GM19372 (cell line): ENCODE data around the gene ZNF436.
"Not testable (repeated sequence)": the region's sequence is repeated elsewhere in the genome, so short reads cannot be mapped to it uniquely, and the experiment has no call there.

Experiments used
- ATAC-seq: cut with Tn5 transposase; IDR thresholded peaks from one replicate; pipeline ENCODE4 v1.9.1; 2021; ENCODE audit warnings: mild to moderate bottlenecking, low read depth, moderate library complexity; ENCODE audit not compliant: unreplicated experiment

ZNF436 gene

DNA sequence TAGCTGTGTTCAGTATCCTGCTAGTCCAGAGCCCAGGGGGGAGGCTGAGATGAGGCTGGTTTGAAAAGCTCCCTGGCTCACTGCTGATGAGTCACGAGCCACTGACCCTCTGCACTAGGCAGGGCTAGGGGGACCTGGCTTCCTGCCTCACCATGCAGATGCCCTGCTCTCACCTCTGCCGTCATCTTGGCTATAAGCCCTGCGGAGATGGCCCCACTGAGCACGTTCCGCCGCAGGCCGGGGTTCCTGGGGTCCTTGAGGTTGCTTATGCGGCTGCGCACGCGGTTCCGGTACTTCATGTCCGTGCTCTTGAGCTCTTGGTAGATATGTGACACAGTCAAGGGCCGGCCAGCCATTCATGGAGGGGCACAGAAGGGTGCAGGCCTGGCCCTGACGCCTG is 24.1 kb upstream of the ZNF436 start:
- no peak for ATAC-seq

DNA sequence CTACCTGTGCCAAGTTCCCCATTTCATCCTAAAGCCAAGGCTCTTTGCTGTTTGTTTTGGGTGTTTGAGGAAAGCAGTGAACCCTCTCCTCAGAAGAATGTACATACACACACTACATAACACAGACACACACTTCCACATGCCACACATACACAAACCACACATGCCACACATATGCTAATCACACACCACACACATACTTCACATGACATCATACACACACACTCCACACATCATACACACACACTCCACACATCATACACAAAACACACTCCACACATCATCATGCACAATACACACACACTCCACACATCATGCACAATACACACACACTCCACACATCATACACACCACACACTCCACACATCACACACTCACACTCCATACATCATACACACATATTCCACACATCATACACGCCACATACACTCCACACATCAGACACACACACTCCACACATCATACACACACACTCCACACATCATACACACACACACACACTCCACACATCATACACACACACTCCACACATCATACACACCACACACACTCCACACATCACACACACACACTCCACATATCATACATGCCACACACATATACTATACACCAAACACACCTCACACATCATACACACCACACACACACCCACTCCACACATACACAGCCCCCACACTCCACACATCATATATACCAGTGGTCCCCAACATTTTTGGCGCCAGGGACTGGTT is 22.7 kb upstream of the ZNF436 start:
- no peak for ATAC-seq

DNA sequence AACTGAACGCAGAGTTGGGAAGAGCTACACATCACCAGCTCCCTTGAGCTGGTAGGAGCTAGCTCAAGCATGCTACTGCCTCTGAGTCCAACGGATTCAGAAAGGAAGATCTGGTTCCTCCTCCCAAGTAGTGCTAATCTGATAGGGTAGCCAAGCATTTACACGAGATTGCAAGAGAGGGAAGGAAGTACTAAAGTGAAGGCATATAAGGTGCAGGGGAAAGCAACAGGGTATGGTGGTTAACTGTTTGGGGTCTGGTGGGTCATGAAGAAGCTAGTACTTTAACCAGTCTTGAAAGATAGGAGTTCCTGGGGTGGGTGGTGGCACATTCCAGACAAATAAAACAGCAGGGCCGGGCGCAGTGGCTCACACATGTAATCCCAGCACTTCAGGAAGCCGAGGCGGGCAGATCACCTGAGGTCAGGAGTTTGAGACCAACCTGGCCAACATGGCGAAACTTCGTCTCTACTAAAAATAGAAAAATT is 20.2 kb upstream of the ZNF436 start:
- ATAC-seq: no peak

DNA sequence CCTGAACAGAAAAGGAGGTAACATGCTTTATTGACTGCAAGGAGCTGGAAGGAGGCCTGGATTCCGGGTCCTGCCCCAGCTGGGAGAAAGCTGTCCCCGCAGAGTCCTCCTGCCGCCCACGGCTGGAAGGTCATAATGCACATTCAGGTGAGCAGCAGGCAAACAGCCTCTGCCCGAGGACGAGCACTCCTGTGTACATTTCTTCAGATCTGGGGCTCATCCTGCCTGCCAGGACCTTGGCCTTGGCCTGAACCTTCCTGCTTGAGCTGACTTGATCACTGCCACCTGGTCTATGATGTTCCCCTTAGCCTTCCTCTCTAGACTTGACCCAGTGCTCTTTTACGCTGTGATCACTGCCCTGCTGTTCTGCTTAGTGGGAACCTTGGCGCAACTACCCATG is 17.9 kb upstream of the ZNF436 start:
- ATAC-seq: no peak

DNA sequence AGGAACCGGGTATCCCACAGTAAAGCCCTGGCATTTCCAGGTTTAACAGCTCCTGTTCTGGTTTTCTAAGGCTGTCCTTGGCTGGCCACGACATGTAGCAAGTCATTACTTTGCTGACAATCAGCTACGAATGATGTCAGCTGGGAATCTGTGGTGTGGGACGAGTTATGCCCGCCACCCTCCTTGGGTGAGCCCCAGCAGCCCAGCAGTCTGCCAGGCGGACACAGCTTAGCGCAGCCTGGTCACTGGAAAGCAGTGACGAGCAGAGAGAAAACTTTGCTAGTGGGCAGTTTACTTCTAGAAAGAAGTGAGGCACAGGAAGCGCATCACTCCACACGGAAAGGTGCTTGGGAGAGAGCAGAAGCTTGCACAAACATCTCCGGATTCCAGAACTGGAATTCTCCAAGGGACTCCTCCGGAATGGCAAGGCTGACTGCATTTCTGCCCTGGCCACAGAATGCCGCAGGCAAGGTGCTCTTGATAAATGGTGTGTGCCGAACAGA is 15.5 kb upstream of the ZNF436 start:
- ATAC-seq: no peak

DNA sequence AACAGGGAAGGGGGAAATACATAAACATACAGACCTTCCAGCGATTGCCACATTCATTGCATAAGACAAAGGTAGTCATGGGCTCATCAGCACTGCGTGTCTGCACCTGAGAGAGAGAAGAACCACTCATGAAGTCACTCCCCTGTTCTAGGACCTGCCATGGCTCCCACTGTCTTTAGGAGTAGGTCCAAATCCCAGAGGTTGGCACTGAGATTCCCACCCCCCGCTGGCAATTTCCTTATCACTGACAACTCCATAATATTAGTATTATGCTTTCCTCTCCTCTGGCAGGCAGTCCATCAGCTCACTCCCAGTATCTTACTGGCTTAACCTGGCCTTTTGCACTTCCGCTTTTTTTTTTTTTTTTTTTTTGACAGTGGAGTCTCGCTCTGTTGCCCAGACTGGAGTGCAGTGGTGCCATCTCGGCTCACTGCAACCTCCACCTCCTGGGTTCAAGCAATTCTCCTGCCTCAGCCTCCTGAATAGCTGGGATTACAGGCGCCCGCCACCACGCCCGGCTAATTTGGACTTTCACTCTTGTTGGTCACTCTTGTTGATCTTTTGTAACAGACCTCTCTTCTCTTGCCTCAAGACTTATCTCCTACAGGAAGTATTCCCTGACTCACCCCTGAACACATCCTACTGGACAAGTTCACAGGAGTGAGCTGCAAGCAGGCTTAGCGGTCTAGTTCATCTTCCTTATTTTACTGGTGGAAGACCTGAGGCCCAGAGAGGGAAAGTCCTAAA is 14.8 kb upstream of the ZNF436 start:
- ATAC-seq: no peak

DNA sequence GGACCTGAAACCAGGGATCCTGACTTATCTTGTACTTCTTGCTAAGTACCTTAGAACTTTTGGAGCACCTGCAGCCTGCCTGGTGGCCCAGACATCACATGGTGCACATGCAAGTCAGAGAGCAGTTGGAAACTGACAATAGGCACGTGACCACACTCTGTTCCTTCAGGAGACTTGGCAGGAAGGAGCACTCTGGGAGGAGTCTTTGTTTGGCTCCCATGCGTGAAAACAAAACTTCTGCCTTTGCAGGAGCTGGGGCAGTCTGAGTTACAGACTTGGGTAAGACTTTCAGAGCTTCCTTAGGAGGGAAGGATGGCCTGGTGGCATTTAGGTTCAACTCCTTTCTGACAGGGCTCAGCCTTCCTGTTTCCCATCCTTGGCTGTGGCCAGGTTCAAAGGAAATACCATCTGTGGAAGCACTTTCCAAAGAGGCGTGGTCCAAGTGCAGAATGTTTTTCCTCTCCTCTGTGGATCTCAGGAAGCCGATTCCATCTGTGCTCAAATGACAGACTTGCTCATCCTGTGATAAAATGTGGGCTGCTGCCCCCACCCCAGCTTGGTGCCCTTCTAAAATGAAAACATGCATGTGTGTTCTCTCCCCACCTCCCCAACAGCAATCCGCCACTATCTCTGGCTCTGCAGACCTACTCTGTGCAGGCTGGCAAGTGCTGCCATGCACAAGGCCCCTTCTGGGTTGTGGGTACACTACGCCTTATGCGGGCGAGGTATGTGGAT is 14.1 kb upstream of the ZNF436 start:
- no peak for ATAC-seq

DNA sequence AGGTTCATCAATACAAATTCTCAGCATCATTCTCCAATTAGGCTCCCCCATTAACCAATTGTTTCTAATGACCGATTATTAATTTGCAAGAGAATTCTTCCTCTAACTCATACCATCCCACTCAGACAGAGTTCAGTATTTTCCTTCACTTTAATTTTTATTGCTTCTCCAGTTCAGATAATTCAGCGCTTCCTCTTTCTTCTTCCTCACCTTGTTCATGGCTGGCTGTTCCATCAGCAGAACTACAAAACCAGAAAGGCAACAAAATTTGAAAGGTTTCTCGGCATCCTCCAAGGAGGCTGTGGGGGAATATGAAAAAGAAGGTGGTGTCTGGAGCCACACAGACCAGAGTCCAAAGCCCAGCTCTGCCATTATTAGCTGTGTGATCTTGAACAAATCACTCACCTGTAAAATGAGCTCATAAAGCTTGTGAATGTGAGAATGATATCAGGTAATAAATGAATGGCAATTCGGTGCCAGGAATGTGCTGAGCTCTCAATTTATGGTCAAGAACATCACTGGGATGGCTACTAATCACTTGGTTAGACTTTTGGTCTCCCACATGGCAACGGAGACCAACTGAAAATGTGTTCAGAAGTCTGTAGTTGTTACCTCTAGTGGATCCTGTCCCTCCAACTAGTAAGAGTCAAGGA is 11.7 kb upstream of the ZNF436 start:
- ATAC-seq: no peak

DNA sequence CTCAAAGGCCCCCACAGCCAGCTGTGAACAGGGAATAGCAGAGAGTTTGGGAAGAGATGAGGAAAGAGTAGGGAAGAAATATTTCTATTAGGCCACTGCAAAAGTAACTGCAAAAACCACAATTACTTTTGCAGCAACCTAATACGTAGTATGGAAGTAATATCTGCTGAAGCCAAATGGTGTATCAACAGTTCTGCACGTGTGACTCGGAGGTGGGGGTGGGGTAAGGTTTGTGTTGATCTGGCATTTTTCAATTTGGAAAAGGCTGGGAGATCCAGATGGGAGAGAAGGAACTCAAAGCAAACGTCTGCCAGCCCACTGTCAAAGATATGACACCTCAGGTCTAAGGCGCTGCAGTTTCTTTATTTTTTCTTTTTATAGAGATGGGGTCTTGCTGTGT is 11.1 kb upstream of the ZNF436 start:
- no peak for ATAC-seq

DNA sequence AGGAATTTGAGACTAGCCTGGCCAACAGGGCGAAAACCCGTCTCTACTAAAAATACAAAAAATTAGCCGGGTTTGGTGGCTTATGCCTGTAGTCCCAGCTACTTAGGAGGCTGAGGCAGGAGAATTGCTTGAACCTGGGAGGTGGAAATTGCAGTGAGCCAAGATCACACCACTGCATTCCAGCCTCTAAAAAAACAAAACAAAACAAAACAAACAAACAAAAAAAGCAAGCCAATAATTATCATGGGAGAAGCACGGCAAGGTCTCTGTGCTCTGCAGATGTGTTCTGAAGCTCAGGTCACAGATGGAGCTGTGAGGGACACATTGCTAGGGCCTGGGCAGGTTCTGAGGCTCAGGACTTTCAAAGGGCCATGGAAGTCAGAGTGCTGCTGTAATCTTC is 10.6 kb upstream of the ZNF436 start:
- ATAC-seq: not testable (repeated sequence)

DNA sequence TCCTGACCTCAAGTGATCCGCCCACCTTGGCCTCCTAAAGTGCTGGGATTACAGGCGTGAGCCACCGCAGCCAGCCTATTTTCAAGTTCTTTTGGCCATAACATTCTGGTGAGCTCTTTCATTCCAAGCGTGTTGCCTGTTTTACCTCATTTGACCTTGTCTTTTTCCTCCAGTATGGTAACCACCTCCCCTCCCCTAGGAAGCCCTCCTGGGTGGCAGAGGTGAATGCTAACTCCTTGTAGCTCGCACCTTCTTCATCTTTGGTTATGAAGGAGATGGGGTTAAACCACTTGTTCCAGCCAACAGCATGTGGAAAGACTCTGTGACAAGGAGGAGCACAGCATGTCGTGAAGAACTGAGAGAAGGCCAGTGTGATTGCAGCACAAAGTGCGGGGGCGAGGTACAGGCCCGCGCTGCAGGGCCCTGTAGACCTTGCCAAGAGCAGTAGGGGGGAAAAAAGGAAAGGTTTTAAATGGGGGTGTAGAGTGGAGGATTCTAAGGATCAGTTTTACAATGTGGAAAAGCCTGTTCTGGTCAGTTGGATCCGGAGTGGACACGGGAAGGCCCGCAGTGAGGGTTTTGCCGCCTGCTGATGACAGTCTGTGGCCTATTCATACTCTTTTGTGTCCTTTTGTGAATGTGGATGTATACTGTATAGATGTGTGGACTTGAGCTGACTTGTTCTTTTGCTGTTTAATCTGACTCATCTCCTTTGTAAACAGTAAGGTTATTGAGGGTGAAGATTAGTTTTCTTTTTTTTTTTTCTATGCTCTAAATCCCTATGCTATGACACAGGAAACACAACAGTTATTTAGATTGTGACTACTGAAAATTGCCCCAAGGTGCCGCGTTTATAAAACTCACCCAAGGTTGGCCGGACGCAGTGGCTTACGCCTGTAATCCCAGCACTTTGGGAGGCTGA is 7.5 kb upstream of the ZNF436 start:
- ATAC-seq: no peak

DNA sequence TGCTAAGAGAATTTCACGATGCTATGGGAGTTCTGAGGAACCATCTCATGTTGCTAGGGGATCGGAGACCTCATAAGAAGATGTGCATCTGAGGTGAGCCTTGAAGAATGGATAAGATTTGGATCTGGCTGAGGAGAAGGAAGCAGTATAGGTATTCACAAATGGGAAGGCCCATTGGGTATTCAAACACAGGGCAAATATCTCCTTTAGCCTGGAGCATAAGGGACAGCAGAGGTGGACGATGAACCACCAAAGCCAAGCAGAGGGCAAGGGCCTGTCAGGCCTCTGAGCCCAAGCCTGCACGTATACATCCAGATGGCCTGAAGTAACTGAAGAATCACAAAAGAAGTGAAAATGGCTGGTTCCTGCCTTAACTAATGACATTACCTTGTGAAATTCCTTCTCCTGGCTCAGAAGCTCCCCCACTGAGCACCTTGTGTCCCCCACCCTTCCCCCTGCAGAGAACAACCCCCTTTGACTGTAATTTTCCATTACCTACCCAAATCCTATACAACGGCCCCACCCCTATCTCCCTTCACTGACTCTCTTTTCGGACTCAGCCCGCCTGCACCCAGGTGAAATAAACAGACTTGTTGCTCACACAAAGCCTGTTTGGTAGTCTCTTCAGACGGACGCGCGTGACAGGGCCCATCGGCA is 4.6 kb upstream of the ZNF436 start:
- ATAC-seq: not testable (repeated sequence)

DNA sequence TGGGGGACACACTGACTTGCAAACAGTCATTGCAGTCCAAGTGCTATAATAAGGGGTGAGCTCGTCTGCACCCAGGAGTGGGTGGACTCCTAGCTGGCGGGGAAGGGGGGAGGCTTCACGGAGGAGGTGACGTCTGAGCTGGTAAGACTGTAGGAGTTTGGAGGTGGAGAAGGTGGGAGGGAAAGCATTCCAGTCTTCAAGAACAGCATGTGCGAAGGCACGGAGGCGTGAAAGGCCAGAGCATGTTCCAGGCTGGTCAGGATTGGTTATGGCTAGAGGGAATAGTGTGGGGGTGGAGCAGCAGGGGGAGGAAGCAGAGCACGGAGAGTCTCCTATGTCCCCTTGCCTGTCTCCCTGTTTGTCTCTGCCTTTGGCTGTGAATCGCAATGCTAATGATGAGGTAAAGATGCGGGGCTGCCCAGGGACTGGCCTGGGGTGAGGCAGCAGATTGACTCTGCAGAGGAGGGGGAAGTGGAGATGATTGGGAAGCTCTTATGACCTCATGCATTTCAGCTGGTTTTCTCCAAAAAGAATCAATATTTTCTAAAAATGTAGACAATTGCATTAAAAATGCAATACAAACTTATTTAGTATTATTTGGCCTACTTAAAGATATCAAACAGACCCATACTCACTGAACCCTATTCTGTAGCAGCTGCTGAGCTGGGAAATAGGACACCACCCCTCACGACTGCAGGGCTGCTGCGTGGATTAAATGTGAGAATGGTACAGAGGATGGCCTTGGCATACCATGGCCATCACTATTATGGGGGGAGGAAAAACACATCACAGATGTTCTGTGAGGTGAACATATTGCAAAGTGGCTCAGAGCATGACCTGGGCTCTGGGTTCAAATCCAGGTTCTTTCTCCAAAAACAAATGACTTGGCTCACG is 2.6 kb upstream of the ZNF436 start:
- ATAC-seq: no peak

DNA sequence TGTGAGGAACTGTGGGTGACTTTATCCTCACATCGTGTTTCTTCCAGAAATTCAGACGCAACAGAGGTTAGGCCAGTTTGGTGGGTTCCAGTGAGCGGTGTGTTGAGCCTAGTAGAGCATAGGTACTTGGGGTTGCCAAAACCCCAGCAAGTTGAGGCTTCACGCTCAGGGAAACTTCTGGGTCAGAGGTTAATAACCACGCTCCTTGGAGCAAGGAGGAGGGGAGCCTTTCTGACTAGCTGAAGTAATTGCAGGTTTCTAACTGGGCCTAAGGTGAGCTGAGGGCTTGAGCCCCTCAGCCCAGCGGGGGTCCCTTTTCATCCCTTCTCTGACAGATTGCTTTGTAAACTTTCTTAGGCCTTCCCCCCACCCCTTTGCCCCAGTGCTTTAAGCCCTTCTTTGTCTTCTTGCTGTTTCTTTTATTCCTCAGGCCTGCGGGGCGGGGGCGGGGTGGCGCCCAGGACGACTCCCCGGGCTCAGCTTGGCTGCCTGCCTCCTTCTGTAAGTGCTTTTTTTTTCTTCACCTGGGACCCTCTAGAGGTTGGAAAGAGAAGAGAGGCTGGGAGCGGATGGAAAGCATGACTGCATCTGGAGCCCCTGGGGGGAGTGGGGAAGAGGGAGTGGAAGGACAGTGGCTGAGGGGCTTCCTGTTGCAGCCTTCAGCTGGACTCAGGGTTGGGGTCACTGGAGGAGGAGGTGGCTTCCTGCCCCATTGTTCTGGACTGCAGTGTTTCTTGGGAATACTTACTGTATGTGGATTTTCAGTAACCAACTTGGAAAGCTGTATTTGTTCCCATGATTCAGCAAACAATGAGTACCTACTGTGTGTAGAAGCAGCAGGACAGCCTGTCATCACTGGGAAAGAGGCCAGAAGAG is 1.3 kb upstream of the ZNF436 start:
- ATAC-seq: no peak

DNA sequence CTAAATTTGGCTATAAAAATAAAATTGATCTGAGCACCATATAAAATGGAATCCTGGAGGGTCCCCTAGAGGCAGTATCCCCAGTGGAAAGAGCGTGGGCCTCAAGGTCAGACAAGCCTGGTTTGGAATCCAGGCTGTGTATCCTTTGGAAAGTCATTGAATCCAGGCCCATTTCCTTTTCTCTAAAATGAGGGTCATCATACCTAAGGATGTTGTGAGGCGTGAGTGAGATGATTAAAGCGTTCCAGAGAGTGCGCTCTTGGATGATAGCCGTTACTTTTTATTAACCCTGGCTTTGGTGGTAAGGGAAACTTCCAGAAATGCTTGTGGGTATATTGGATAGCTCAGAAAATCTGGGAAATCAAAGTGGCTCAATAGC is 683 bp upstream of the ZNF436 start:
- ATAC-seq: no peak

DNA sequence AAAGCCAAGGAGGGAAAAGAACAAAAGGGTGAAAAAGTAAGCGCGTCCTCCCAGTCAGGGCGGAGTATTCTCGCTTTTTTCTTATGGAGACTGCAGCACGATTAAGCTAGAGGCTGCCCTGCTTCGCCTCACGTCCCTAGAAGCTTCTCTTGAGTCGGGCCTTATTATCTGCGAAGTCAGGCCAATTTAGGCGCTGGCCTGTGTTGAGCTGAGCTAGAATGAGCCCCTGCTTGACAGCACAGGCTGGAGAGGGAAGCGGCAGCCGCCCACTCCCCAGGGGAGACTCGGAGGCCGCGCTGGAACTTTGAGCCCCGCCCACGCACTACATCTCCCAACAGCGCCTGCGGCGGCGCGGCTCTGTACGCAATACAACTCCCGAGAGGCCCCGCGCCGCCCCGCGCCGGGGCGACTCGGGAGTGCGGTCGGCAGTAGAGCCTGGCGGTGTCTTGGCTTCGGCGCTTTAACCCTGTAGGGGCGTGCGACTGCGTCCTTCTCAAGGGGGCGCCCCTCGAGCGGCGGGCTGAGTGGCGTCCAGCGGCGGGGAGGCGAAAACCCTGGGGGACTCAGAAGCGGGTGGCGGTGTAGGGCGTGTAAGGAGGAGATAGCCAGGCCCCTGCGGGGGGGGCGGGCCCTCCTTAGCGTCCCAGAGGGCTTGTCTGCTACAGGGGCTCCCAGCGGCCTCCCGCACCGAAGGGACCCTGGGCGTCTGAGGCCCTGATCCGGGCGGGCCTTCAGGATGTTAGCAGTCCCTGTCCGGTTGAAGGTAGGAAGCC is 888 bp downstream of the ZNF436 start:
- peak; percentile 52 for ATAC-seq
